Left hindlimb (tissue), 1 donor: ENCODE results near the gene DPYSL3.

ENCODE experiments used
- DNase-seq: peaks from one replicate; pipeline ENCODE4 v3.0.0-alpha.2; 2018

Gene DPYSL3

GRCh38 chr5:147512659-147513379 is 3.0 kb upstream of the DPYSL3 start:
- no peak for DNase-seq

- no peak for DNase-seq
Measured at GRCh38 chr5:147510885-147511284, 1.0 kb upstream of the DPYSL3 start.

GRCh38 chr5:147509041-147509709 is 693 bp downstream of the DPYSL3 start:
- DNase-seq, result peak; percentile 59

DNA sequence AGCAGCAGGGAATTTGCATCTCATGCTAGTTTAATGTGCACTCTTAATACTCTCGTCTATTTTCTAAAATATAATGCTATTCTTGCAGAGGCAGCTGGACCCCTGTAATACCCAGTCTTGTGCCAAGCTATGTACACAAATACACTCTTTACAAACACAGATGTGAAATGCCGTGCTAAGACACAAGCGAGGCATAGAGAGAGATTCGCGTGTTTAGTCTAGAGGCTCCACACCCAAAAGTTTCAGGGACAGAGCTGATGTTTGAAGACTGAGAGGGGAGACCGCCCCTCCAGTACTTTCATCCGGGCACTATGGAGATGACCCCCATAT is 1.2 kb downstream of the DPYSL3 start:
- no peak for DNase-seq

- DNase-seq, result peak; percentile 56
Measured at GRCh38 chr5:147507480-147508126, 2.3 kb downstream of the DPYSL3 start.

GRCh38 chr5:147504535-147504934 is 5.3 kb downstream of the DPYSL3 start:
- no peak for DNase-seq

GRCh38 chr5:147504011-147504410 is 5.9 kb downstream of the DPYSL3 start:
- DNase-seq, result peak; percentile 53

DNA sequence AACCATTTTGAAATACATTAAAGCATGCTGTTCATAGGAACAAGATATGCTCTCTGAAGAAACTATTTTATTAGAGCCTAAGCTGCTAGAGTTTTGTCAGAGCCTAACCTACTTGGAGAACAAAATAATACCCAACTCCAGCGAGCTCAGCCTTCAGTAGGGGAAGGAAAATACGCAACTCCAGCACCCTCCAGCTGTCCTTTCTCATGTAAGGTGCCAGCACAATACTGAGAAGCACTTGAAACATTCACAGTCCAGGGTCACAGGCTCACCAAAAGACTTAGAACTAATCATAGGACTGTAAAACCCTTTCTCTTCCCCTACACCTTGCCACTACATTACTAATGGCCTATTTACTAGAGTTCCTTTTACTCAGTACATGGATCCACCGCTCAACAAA is 18.9 kb downstream of the DPYSL3 start:
- no peak for DNase-seq

DNA sequence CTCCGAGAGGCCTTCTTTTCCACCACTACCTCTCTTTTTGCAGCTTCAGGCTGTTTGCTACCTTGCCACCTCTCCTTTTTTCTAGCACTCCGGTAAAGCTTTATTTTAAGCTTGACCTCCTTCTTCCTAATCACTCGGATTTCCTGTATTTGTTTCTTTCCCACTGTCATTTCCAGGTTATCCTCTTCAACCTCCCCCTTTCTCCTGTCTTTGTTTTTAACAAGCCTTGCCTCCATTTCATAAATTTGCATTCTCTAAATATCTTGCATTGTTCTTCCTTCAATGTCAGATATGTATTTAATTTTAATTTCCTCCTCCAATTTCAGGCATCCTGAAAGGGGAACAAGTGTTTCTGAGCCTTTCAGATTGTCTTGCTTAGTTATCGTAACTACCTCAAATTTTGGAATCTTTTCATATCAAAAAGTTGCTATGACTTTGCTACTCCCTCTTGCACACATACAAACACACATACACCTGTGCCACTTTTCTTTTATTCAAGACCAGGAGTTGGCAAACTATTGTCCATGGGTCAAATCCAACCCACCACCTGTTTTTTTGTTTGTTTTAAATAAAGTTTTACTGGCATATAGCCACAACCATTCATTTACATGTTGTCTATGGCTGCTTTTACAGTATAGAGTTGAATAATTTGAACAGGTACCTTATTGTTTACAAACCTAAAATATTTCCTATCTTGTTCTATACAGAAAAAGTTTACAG is 22.7 kb downstream of the DPYSL3 start:
- DNase-seq, result no peak

- no peak for DNase-seq
Measured at GRCh38 chr5:147485814-147486213, 24.1 kb downstream of the DPYSL3 start.

GRCh38 chr5:147485046-147485445 is 24.8 kb downstream of the DPYSL3 start:
- no peak for DNase-seq

GRCh38 chr5:147484708-147485020 is 25.2 kb downstream of the DPYSL3 start:
- DNase-seq, result no peak

GRCh38 chr5:147483961-147484707 is 25.7 kb downstream of the DPYSL3 start:
- peak; percentile 89 for DNase-seq

- DNase-seq, result no peak
Measured at GRCh38 chr5:147483188-147483790, 26.6 kb downstream of the DPYSL3 start.

- DNase-seq, result no peak
Measured at GRCh38 chr5:147482706-147483180, 27.1 kb downstream of the DPYSL3 start.

DNA sequence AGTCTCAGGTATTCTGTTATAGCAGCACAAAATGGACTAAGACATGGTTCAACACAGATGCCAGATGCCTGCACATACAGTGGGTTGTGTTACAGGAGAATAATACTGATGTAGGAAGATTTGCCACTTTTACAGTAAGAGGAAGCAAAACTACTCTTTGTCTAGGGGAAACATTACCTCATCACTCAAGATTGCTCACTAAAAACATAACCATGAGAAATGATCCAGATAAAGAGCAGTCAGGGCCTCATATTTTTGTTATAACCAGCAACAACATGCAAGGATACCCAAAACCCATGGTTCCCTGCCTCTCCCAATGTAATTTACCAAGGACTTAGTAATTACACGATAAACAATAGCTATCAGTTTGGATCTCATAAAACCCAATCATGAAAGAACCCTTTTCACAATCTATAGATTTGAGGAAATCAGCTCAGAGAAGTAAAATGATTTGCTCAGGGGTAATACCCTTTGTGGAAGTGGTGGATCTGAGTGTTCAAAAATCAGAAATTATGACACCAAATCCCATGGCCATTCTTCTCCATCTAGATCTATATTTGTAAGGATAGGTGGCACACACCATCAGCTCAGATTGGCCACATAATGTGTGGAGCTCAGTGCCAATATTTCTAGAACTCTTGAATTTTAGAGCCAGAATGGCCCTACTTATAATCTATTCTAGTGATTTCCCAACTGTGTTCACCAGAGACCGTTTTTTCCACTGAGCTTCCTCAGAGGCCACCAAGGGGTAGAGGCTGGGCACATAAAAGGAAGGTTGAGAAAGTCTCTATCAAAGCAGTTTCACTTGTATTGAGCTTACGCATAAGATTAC is 27.8 kb downstream of the DPYSL3 start:
- DNase-seq, result no peak

GRCh38 chr5:147481376-147481775 is 28.5 kb downstream of the DPYSL3 start:
- DNase-seq, result no peak

DNA sequence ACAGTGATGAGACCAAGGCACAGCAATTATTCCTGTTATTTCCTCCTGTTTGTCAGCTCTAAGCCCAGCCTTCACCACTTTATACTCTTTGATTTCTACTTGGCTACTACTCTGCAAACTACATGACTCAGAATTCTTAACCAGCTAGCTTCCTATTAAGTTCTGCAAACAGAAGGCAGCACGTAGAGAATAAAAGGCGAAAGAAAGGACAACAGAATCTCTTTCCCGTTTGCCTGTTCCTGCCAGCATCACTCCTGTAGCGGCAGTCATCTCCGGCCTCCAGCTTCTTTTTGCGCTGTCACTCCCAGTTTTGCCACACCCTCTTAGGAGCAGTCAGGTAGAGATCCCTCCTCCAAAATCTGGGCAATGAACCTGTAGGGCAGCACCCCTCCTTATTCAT is 29.9 kb downstream of the DPYSL3 start:
- DNase-seq, result no peak

GRCh38 chr5:147479444-147479843 is 30.4 kb downstream of the DPYSL3 start:
- no peak for DNase-seq

DNA sequence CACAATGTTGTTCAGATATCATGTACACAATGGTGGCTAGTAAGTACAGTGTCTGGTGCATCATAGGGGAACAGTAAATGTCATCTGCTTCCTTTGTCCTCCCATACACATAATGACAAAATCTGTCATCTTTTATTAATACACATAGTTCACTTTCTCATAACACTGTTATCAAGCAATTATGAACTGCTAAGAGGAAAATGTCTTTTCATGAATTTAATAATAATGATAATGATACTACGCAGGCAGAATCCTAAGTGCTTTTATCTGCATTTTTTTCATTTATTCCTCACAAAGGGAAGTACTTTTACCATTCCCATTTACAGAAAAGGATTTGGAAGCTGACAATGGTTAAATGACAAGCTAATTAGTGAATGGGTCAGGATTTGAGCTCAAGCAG is 35.7 kb downstream of the DPYSL3 start:
- no peak for DNase-seq

DNA sequence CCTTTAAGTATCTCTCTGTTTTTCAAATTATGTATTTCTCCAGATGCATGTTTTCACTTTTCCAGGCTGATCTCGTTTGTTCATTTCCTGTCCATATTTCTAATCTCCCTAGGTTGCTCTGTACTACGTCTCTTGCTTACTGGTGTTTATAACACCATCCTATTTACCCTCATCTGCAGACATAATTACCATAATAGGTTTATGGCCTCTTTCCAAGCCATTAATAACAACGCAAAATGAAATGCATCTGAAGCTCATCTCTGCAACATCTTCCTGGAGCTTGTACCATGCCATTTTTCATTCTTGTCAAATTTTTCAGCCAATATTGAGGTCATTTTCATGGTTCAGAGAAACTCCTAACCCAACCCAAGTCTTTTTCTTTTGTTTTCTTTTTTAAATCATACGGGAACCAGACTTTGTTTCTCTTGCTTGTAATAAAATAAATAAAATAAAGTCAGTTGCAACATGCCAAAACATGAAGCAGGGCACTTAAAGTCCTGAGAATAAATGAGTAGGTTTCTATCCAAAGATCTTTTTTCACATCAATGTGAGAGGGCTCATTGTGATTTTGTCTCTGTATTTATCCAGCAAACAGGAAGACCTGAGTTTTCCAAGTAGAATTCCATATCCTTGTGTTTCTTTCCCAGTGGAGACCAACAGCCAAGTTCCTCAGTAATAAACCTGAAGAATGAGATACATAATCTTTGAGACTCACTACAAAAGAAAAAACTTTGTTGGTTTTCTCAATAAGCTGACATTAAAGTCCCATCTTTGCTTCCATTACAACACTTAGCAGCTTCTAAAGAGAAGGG is 37.0 kb downstream of the DPYSL3 start:
- DNase-seq, result no peak
